Renal cortical epithelial cell (primary cell): ENCODE data around the gene MYO5A. TPM values are rescaled to one million over a fixed set of nuclear protein-coding genes. Genes with fewer than 3 reads are reported as not detected.

Experiments
- DNase-seq: peaks from one replicate; pipeline ENCODE4 v3.0.0-alpha.2; 2011; ENCODE audit warnings: low read depth
- total RNA-seq: library from RNA; depleted of rRNA; stranded (reverse); fragments of >200 nt; gene quantifications from 2 replicates; pipeline ENCODE4 v1.2.3, GENCODE V29; 2014

MYO5A gene
- total RNA-seq, 1 donor from 2014 or later, result 71.3 TPM

DNA sequence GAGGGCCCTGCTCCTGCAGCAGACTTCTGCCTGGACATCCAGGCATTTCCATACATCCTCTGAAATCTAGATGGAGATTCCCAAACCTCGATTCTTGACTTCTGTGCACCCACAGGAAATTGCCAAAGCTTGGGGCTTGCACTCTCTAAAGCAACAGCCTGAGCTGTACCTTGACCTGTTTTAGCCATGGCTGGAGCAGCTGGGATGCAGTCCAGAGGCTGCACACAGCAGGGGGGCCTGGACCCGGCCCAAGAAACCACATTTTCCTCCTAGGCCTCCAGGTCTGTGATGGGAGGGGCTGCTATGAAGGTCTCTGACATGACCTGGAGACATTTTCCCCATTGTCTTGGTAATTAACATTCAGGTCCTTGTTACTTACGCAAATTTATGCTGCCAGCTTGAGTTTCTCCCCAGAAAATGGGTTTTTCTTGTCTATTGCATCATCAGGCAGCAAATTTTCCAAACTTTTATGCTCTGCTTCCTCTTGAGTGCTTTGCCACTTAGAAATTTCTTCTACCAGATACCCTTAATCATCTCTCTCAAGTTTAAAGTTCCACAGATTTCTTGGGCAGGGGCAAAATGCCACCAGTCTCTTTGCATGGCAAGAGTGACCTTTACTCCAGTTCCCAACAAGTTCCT, 11.8 kb upstream of the MYO5A start:
- DNase-seq, result peak; percentile 34

DNA sequence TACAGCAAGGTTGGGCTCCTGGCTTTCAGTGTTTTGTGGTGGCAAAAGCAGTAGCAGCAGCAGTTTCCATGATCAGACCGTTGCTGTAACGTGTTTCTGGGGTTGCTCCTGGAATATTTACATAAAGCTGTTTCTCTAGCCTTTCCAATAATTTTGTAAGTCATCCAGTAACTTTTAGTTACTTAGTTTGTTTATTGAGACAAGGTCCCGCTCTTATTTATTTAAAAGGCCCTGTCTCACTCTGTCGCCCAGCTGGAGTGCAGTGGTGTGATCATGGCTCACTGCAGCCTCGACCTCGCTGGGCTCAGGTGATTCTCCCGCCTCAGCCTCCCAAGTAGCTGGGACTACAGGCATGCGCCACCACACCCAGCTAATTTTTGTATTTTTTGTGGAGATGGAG, 8.8 kb upstream of the MYO5A start:
- DNase-seq, result no peak

DNA sequence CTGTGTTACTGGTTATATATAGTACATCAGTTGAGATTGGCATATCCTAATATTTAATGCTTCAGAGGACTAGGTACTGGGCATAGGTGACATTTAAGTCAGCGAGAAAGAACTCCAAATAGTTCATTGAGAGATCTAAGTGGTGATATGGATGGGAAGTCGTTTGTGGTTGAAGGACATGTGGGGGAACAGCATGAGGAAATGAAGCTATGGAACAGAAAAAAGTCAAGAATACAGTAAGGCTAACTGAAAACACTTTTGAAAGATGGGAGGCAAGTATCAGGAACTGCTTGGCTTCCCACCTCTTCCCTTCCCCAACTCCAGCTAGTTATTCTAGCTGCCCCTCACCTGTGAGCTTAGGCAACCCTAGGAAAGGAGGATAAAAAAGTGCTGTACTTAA, 3.7 kb upstream of the MYO5A start:
- no peak for DNase-seq

DNA sequence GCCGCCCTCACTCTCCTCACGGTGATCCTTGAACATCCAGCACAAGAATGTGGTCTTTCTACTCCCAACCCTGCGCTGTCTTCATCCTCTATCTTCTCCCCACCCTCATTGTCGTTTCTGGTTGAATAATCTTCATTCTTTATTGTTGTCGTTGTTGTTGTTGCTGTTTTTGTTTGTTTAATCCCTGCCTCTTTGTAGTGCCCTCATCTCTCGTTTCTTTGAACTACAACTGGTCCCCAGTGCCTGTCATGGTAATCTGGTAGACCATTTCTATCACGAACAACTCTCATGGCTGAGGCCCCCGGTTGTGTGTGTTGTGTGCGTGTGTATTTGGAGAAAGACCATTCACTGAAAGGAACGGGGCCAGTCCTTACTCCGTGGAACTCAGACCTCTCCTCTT, 1.3 kb upstream of the MYO5A start:
- no peak for DNase-seq

DNA sequence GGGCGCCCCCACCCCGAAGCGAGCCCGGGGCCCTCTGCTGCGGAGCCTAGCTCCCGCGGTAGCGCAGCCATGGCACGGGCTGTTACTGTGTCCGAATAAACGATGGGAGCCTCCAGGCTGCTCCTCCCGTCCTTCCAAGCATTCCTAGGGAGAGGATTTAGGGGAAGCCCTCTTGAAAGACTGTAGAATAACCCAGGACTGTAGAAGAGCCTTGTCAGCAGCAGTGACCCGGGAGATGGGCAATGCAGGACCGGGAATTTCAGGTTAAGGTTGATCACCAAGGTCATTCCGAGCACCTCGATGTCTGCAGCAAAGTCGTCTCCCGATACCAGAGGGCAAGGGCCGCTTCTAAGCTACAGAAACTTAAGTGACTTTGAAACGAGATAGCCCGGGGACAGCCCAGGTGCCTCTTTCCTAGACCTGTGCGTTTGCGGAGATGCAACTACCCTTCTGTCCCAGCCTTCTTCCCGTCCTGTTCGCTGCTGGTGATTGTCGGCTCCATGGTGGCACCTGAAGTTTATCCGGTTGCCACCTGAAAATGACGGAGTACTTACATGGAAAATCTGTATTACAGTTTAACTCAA, 753 bp upstream of the MYO5A start:
- no peak for DNase-seq

DNA sequence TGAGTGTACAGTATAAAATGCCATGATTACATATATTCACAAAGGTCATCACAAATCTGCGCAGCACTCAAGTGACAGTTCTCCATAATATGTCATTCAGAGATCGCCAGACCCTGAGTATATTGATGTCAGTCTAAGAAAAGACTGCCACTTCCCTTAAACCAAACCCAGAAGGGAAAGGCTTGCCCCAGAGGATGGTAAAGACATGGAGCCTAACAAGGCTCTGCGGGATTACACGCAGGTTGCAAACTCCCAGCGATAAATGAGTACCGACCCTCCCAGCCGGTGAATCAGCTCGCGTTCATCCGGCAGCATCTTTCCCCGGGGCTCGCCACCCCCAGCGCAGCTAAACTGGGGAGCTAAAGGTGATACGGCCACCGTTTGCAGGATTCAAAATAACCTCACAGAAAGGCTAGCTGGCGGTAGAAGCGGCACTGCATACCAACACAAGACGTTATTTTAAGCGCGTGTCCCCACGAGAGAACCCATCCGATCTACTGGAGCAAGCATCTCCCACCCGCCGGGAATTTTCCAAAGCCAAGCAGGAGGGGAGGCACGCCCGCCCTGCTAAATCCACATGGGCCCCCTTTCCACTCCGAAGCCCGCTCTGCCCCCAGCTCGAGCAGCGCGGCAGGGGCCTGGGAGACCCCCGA, 643 bp downstream of the MYO5A start:
- DNase-seq, result no peak

DNA sequence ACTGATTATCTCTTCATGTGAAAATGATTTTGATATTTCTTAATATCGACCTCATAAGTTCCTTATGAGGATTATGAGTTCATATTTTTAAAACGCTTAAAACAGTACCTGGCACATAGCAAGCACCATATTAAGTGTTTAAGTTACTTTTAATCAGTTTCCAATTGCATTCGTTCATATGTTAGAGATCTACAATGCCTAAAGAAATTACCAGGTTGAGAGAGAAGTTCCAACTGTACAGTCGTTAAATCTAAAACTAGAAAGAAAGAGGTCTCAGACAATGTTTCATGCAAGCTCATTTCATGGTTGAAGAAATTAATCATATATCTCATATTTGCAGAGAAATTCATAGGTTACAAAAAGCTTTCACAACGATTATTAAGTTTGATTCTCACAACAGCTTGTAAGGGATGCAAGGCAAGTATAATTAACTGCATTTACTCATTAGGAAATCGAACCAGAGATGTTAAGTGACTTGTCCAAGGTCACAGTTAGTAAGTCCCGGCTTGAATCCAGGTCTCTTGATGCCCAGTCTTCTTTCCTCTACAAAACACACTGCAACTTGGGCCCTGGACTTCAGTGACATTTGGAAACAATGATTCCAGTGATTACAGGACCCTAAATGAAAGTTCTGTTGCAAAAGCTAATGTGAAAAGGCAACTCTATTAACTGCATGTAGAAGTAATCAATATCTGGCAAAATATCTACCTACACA, 1.3 kb downstream of the MYO5A start:
- no peak for DNase-seq

DNA sequence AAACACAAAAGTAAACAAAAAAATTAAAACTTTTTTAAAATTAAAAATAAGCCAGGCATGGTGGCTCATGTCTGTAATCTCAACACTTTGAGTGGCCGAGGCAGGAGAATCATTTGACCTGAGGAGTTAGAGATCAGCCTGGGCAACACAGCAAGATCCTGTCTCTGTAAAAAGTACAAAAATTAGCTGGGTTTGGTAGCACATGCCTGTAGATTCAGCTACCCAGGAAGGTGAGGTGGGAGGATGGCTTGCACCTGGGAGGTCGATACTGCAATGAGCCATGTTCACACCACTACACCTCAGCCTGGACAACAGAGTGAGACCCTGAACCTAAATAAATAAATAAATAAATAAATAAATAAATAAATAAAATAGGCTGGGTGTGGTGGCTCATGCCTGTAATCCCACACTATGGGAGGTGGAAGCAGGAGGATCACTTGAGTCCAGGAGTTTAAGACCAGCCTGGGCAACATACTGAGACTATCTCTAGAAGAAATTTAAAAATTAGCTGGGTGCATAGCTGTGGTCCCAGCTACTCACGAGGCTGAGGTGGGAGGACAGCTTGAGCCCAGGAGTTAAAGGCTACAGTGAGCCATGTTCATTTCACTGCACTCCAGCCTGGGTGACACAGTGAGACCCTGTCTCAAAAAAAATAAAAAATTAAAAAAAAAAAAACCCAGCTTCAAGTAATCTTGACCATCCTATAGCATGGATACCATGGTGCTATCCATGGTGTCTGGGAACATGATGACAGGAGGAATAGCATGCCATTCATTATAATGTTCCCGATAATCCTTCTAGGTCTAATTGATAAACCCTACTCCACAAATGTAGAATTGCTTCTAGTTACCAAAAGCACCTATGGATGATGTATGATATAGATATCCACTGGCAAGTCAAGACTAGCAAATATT, 4.2 kb downstream of the MYO5A start:
- no peak for DNase-seq

DNA sequence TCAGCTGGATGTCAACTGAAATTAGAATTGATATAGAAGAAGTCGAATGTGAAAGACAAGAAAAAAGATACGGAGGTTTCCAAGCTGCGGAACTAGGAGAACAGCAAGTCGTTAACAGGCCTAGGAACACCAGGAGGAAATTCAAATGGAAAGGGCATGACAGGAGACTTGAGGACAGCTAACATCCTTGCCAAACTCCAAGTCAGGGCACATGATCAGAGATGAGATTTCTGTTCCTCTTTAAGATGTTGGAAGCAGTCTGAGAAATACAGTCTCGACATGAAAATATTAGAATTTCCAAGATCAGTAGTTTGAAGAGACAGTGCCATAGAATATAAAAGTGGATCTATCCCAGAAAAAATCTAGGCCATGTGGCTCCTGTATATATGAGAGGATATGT, 5.0 kb downstream of the MYO5A start:
- no peak for DNase-seq

DNA sequence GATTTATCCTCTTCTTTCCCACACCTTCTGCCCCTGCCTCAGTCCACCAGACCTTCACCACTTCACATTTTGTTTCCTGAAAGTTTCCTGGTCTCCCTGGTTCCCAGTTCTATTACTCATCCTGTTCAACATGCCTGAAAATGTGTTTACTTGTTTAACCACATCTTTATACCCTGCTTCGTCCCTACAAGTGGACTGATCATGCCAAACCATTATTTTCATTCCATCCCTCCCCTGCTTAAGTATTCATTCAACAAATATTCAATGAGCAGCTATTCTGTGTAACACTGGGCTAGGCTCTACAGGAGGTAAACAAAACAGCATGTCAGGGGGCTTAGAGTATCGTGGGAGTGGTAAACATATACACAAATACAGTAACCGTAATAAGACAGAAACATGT, 5.5 kb downstream of the MYO5A start:
- DNase-seq, result peak; percentile 94

DNA sequence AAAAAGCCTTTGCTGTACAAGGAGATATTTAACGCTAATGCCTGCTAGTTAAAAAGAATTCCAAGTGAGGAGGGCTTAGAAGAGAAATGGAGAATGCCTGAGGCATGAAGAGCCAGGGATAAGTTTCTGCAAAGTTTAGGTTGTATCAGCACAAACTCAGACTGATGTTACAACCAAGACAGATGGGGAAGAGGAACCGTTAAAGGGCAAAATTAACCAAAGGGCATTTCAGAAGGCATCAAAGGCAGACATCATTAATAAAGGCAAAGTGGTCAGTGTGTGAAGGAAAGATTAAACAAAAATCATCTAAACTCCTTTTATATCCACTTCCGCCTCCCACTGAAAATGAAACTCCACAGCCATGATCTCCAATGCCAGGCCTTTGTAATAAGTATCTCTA, 7.0 kb downstream of the MYO5A start:
- DNase-seq, result no peak

DNA sequence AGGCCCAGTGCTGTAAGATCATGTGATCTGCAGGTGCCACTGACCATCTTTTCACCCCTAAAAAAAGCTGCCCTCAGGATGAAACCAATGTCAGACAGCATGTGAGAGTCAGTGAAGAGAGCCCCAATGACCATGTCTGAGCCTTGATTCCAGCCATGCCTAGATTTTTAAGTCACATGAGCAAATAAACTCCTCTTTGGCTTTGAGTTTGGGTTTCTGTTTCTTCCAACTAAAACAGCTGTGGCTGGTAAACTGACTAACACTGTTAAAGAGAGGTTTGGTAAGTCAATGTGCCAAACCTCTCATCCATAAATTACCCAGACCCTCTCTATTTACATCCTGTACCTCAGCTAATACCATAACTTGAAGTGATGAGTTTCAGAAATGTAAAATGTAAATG, 8.3 kb downstream of the MYO5A start:
- DNase-seq, result no peak

DNA sequence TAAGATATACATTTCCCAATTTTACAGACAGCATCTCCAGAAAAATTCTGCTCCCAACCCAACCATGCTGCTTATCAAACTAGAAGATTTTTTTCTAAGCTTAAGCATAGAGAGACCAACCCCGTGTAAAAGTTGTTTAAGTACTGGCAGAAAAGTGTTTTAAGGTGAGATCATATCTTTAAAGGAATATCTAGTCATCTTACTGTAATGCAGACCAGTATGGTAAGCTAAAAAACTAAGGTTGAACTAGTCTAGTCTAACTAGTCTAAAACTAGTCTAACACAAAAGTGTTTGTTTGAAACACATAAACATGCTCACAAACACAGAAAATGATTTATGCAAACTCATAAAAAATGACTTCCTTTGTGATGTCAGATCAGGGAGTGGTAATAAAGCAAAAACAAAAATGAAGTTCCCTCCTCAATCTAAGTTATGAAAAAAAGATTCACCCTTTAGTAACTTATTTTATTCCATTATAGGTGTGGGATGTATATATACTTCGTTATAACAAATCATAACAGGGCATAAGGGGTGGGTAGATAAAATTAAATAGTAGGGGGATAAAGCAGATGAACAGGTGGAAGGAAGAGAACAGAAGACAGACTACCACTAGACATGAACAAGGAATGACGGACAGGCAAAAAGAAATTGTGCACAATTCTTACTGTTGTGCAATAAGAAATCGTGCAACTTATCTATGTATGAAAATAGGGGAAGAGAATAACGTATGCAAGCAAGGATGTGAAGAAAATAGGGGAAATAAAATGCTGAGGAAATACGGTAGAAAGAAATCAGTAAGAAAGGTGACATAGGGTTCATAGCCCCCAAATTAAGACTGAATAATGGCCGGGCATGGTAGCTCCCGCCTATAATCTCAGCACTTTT, 10.0 kb downstream of the MYO5A start:
- no peak for DNase-seq

DNA sequence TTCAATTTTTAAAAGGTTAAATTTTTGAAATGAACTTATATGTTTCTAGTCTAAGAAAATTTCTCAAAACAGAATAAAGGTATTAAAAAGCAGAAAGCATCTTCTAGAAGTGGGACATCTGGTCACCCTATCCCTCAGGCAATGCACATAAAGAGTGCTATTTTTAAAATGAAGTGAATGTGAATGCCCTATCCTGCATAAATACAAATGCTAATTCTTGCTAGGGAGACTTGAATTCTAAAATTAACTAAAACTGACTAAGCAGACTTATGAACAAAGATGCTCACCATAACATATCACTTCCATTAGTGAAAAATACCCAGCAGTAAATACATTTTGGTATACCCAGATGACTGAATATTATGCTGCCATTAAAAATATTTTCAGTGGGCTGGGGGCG, 11.7 kb downstream of the MYO5A start:
- DNase-seq, result no peak

DNA sequence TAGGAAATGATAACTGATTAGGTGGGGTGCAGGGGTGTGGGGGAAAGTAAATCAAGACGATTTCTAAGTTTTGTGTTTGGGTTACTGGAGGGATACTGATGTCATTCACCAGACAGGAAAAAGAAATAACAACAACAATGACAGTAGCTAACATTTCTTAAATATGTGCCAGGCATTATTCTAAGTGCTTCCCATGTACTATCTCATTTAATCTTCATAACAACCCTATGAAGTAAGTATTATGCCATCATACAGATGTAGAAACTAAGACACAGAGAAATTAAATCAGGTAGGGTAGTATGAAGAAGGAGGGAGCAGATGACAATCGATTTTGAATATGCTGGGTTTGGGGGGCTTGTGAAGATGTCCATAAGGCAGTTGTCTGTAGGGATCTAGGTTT, 13.3 kb downstream of the MYO5A start:
- DNase-seq, result no peak

DNA sequence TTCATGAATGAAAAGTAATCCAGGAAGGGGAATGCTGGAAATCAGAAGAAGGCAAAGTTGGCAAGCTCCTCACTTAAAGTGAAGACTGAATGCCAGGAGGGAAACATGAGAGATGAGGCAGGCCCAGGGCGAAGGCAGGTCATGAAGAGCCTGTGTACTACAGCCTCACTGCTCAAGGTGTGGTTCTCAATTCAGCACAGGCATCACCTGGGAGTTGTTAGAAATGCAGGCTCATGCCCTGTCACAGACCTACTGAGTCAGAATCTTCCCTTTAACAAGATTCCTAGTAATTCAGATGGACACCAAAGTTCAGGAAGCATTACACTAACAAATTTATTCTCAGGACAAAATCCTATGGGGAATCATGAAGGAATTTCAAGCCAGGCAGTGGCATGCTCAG, 14.2 kb downstream of the MYO5A start:
- no peak for DNase-seq

DNA sequence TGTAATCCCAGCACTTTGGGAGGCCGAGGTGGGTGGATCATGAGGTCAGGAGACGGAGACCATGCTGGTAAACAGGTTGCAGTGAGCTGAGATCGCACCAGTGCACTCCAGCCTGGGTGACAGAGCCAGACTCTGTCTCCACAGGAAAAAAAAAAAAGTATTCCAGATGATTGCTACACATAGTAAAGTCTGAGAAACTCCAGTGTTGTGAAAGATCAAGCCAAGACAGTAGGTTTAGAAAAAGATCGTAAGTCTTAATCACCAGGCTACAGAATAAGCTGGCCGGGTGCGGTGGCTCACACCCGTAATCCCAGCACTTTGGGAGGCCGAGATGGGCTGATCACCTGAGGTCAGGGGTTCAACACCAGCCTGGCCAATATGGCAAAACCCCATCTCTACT, 15.8 kb downstream of the MYO5A start:
- peak; percentile 37 for DNase-seq

DNA sequence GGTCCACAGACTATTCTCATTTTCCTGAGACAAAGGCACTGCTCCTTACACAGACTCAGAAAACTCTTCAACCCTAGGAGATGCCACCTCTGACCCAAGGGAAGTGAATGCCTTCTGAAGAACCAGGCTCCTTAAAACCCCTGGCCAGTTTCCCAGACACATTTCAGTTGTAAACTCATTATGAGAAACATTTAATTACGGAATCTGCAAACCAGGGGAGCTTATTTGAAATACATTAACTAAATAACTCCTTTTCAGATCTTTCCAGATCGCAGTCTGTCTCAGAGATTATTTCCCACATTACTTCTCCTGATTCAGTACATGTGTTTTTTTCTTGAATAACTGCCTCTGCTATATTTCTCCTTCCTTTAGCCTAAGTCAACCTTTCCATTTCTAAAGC, 17.6 kb downstream of the MYO5A start:
- peak; percentile 69 for DNase-seq

DNA sequence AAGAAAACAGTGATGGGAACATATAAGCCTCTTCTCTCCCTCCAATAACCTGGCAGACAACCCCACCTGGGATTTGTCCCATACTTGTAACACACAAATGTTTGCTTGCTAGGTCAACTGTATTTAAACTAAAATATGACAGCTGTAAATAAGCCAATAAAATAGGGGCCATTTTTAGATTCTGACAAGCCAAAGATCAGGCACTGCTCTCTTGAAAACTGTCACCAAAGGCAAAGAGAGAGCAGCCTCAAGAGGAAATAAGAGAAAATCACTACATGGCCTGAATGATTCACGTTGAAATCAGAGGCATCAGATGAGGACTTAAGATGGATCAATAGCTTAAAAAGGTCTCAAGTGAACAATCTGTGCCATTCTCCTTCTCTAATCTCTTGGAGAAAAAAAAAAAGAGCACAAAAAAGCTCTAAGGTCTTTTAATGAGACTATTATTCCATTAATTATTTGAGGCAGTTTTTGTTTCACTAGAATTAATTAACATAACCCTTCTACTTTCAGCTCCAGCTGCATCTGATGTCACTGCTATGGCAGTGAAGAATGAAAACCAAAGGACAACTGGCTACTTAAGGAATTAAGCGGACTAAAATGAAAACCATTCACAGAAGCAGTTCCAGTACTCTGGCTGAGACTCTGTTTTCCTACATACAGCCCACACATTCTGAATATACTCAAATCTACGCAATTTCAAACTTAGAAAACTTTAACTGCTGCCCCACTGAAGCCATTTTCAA, 19.0 kb downstream of the MYO5A start:
- no peak for DNase-seq

DNA sequence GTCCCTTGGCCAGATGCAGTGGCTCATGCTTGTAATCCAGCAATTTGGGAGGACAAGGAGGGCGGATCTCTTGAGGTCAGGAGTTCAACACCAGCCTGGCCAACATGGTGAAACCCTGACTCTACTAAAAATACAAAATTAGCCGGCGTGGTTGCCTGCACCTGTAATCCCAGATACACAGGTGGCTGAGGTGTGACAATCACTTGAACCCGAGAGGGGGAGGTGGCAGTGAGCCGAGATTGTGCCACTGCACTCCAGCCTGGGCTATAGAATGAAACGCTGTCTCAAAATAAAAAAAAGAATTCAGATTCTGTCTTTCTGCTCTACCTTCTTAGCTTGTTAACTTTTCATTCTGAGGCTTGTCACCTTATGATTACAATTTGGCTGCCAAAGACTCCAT, 22.1 kb downstream of the MYO5A start:
- no peak for DNase-seq
